Liver (tissue), 9 donors: ENCODE data around the gene COL5A1. TPM values are rescaled to one million over a fixed set of nuclear protein-coding genes. Genes with fewer than 3 reads are reported as not detected.

Experiments used
- DNase-seq: peaks from one replicate; pipeline ENCODE4 v3.0.0-alpha.2; 2017; ENCODE audit warnings: low spot score
- H3K27ac ChIP-seq, 2 donors: one replicate each; pipeline ENCODE4 v1.7.0; 2013; ENCODE audit warnings: inconsistent platforms in 2 of 2, low read length in 2 of 2, control low read depth in 1 of 2, low read depth in 1 of 2, mild to moderate bottlenecking in 1 of 2
- H3K27me3 ChIP-seq, 4 donors: one replicate each; pipeline versions ENCODE4 v1.6.1 to v1.7.0; 2013; ENCODE audit warnings: low read length in 3 of 4, inconsistent platforms in 1 of 4, mild to moderate bottlenecking in 1 of 4, moderate library complexity in 1 of 4; ENCODE audit not compliant: control insufficient read depth in 4 of 4, insufficient read depth in 4 of 4
- H3K36me3 ChIP-seq, 4 donors: one replicate each; pipeline versions ENCODE4 v1.6.1 to v1.7.0; 2013; ENCODE audit warnings: low read length in 3 of 4, mild to moderate bottlenecking in 3 of 4, low read depth in 1 of 4, moderate library complexity in 1 of 4; ENCODE audit not compliant: control insufficient read depth in 4 of 4, insufficient read depth in 3 of 4
- H3K4me1 ChIP-seq, 4 donors: one replicate each; pipeline versions ENCODE4 v1.6.1 to v1.7.0; 2013; ENCODE audit warnings: low read length in 3 of 4, mild to moderate bottlenecking in 3 of 4, moderate library complexity in 1 of 4; ENCODE audit not compliant: control insufficient read depth in 4 of 4, insufficient read depth in 4 of 4
- H3K4me3 ChIP-seq, 3 donors: one replicate each; pipeline versions ENCODE4 v1.6.1 to v1.7.0; 2013; ENCODE audit warnings: low read length in 3 of 3, control low read depth in 1 of 3, low read depth in 1 of 3, mild to moderate bottlenecking in 1 of 3
- H3K9ac ChIP-seq, 2 donors: one replicate each; pipeline ENCODE4 v1.7.0; 2013; ENCODE audit warnings: low read length in 2 of 2, mild to moderate bottlenecking in 2 of 2, moderate library complexity in 2 of 2, control low read depth in 1 of 2, low read depth in 1 of 2
- H3K9me3 ChIP-seq, 4 donors: one replicate each; pipeline versions ENCODE4 v1.6.1 to v1.7.0; 2013; ENCODE audit warnings: low read length in 3 of 4; ENCODE audit not compliant: control insufficient read depth in 4 of 4
- ATF3 ChIP-seq: IDR thresholded peaks from 2 replicates; pipeline ENCODE4 v1.6.1; 2016; ENCODE audit warnings: antibody characterized with exemption
- EGR1 ChIP-seq, 2 donors: IDR thresholded peaks; 2 replicates each; pipeline ENCODE4 v1.6.1; 2016 to 2018; ENCODE audit warnings: antibody characterized with exemption in 2 of 2, low read depth in 2 of 2
- FOXA1 ChIP-seq: IDR thresholded peaks from 2 replicates; pipeline ENCODE4 v1.6.1; 2016; ENCODE audit warnings: antibody characterized with exemption
- FOXA2 ChIP-seq: IDR thresholded peaks from 2 replicates; pipeline ENCODE4 v1.6.1; 2016; ENCODE audit warnings: antibody characterized with exemption
- GABPA ChIP-seq, 2 donors: IDR thresholded peaks in 1 of 2; conservative IDR thresholded peaks in 1 of 2; 2 replicates each; pipeline ENCODE4 v1.6.1; 2016; ENCODE audit warnings: antibody characterized with exemption in 2 of 2, mild to moderate bottlenecking in 1 of 2, moderate library complexity in 1 of 2
- HNF4A ChIP-seq, 2 donors: conservative IDR thresholded peaks; 2 replicates each; pipeline ENCODE4 v1.6.1; 2016; ENCODE audit warnings: antibody characterized with exemption in 2 of 2, mild to moderate bottlenecking in 2 of 2
- HNF4G ChIP-seq: IDR thresholded peaks from 2 replicates; pipeline ENCODE4 v1.6.1; 2016; ENCODE audit warnings: antibody characterized with exemption
- JUND ChIP-seq, 2 donors: IDR thresholded peaks; 2 replicates each; pipeline ENCODE4 v1.6.1; 2016; ENCODE audit warnings: antibody characterized with exemption in 2 of 2
- NR2F2 ChIP-seq: IDR thresholded peaks from 2 replicates; pipeline ENCODE4 v1.6.1; 2016; ENCODE audit warnings: antibody characterized with exemption
- RAD21 ChIP-seq, 2 donors: IDR thresholded peaks; 2 replicates each; pipeline ENCODE4 v1.6.1; 2016; ENCODE audit warnings: antibody characterized with exemption in 2 of 2, mild to moderate bottlenecking in 2 of 2
- REST ChIP-seq: IDR thresholded peaks from 2 replicates; pipeline ENCODE4 v1.6.1; 2016; ENCODE audit warnings: antibody characterized with exemption, mild to moderate bottlenecking
- RXRA ChIP-seq, 2 donors: IDR thresholded peaks; 2 replicates each; pipeline ENCODE4 v1.6.1; 2017 to 2018; ENCODE audit warnings: antibody characterized with exemption in 2 of 2, mild to moderate bottlenecking in 1 of 2
- SP1 ChIP-seq: IDR thresholded peaks from 2 replicates; pipeline ENCODE4 v1.6.1; 2018; ENCODE audit warnings: antibody characterized with exemption, mild to moderate bottlenecking
- YY1 ChIP-seq: IDR thresholded peaks from 2 replicates; pipeline ENCODE4 v1.6.1; 2016; ENCODE audit warnings: antibody characterized with exemption, mild to moderate bottlenecking
- WGBS: extraction: QIAGEN DNeasy Blood & Tissue Kit; methylation state at CpG from one replicate; pipeline ENCODE4 v1.1.7; 2013; 5-methylcytosine and 5-hydroxymethylcytosine counted together
- polyA plus RNA-seq, 2 donors: library from polyadenylated mRNA; stranded (reverse) in 1 of 2; unstranded in 1 of 2; fragments of 200-250 nt in 1 of 2; fragments of >200 nt in 1 of 2; fragmentation: Nextera tagmentation in 1 of 2; extraction: Ambion mirVana in 1 of 2; gene quantifications; one replicate each; pipeline versions ENCODE4 v1.2.1 to v1.2.3, GENCODE V29; 2013 to 2015
- total RNA-seq, 2 donors: library from RNA; depleted of rRNA; stranded (reverse); fragments of >200 nt; gene quantifications; one replicate each; pipeline ENCODE4 v1.2.3, GENCODE V29; 2014
- TF ChIP-seq, protein P1 (sequence below): IDR thresholded peaks from 2 replicates; pipeline ENCODE4 v1.6.1; 2016; ENCODE audit warnings: antibody characterized with exemption
- TF ChIP-seq, protein P2 (sequence below): IDR thresholded peaks from 2 replicates; pipeline ENCODE4 v1.6.1; 2016; ENCODE audit warnings: antibody characterized with exemption
- TF ChIP-seq, protein P3 (sequence below): fragments of 150-350 bp; IDR thresholded peaks from 2 replicates; pipeline ENCODE4 v1.5.1; 2017; ENCODE audit warnings: improper control_type of control experiment, low read depth, low read length; ENCODE audit not compliant: missing input control
- donor health status: healthy.
- donor health status: healthy.
- donor health status: healthy.
- donor health status: healthy.
- donor health status: healthy.

The COL5A1 gene
- total and polyA plus RNA-seq, 4 donors: 0.67 to 15.6 (median 11.2) TPM

DNA sequence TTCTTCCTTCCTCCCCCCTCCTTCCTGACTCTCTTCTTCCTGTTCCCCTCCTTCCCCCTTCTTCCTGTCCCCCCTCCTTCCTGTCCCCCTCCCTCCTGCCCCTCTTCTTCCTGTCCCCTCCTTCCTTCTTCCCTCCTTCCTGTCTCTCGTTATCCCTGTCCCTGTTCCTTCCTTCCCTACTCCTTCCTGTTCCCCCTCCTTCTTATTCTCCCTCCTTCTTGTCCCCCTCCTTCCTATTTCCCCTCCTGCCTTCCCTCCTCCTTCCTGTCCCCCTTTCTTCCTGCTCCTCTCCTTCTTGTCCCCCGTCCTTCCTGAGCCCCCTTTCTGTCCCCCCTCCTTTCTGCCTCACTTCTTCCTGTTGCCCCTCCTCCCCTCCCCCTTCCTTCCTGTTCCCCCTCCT lies 70.6 kb downstream of the COL5A1 start:
- no peaks in the 10 kb centered on the region for H3K4me1 ChIP-seq
- 45% methylated on average over 2 of the region's 2 CpGs for WGBS
- no peak for TF ChIP-seq ATF3
- no peak for TF ChIP-seq NR2F2
- TF ChIP-seq HNF4A (conservative IDR thresholded peaks at IDR 0.05): no peak
- no peak for TF ChIP-seq SP1
- TF ChIP-seq, protein P1, sequence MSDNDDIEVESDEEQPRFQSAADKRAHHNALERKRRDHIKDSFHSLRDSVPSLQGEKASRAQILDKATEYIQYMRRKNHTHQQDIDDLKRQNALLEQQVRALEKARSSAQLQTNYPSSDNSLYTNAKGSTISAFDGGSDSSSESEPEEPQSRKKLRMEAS: no peak
- no peak for TF ChIP-seq YY1
- TF ChIP-seq, protein P2, sequence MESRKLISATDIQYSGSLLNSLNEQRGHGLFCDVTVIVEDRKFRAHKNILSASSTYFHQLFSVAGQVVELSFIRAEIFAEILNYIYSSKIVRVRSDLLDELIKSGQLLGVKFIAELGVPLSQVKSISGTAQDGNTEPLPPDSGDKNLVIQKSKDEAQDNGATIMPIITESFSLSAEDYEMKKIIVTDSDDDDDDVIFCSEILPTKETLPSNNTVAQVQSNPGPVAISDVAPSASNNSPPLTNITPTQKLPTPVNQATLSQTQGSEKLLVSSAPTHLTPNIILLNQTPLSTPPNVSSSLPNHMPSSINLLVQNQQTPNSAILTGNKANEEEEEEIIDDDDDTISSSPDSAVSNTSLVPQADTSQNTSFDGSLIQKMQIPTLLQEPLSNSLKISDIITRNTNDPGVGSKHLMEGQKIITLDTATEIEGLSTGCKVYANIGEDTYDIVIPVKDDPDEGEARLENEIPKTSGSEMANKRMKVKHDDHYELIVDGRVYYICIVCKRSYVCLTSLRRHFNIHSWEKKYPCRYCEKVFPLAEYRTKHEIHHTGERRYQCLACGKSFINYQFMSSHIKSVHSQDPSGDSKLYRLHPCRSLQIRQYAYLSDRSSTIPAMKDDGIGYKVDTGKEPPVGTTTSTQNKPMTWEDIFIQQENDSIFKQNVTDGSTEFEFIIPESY: no peak
- TF ChIP-seq, protein P3, sequence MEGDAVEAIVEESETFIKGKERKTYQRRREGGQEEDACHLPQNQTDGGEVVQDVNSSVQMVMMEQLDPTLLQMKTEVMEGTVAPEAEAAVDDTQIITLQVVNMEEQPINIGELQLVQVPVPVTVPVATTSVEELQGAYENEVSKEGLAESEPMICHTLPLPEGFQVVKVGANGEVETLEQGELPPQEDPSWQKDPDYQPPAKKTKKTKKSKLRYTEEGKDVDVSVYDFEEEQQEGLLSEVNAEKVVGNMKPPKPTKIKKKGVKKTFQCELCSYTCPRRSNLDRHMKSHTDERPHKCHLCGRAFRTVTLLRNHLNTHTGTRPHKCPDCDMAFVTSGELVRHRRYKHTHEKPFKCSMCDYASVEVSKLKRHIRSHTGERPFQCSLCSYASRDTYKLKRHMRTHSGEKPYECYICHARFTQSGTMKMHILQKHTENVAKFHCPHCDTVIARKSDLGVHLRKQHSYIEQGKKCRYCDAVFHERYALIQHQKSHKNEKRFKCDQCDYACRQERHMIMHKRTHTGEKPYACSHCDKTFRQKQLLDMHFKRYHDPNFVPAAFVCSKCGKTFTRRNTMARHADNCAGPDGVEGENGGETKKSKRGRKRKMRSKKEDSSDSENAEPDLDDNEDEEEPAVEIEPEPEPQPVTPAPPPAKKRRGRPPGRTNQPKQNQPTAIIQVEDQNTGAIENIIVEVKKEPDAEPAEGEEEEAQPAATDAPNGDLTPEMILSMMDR: no peak
- TF ChIP-seq RAD21 (IDR thresholded peaks at IDR 0.05): no peak
- TF ChIP-seq FOXA1: no peak
- TF ChIP-seq GABPA (IDR thresholded peaks at IDR 0.05 in 1 of 2, conservative IDR thresholded peaks at IDR 0.05 in 1 of 2): no peak
- TF ChIP-seq EGR1 (IDR thresholded peaks at IDR 0.05; ENCODE audit: low read depth in 2 of 2): no peak
- no peak for TF ChIP-seq HNF4G
- H3K9ac ChIP-seq: no peak overlapping the region
- no peak for DNase-seq
- no peaks in the 10 kb centered on the region for H3K36me3 ChIP-seq
- H3K4me3 ChIP-seq: no peak overlapping the region
- H3K27ac ChIP-seq: no peak overlapping the region
- no peaks in the 10 kb centered on the region for H3K27me3 ChIP-seq
- H3K9me3 ChIP-seq: no peaks in the 10 kb centered on the region

DNA sequence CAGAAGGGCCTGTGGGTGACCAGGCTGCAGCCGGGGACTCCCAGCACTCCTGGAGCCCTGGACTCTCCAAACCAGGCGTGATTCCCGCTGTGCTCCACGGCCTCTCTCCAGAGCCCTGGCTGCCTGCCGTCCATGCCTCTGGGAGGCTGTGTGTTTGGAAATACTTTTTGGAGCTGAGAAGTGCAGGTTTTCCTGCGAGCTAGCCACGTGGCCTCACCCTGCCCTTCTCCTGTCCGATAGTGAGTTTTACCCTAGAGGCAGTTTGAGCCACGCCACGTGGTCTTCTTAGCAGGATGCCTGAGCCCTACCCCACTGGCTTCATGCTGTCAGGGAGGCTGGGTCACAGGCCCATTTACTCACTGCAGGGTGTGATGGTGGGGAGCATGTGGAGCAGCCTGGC lies 71.3 kb downstream of the COL5A1 start:
- no peak for DNase-seq
- Histone ChIP-seq H3K27me3 (no peaks in the 10 kb centered on the region), H3K9ac (no peak overlapping the region), H3K9me3 (no peaks in the 10 kb centered on the region), H3K4me1 (no peaks in the 10 kb centered on the region), H3K36me3 (no peaks in the 10 kb centered on the region), H3K27ac (no peak overlapping the region), H3K4me3 (no peak overlapping the region)
- TF ChIP-seq HNF4A (conservative IDR thresholded peaks at IDR 0.05) (no peak), GABPA (IDR thresholded peaks at IDR 0.05 in 1 of 2, conservative IDR thresholded peaks at IDR 0.05 in 1 of 2) (no peak), RXRA (IDR thresholded peaks at IDR 0.05) (no peak), REST (no peak), FOXA2 (no peak), HNF4G (no peak), EGR1 (IDR thresholded peaks at IDR 0.05; ENCODE audit: low read depth in 2 of 2) (no peak), FOXA1 (no peak), ATF3 (no peak), YY1 (no peak), JUND (IDR thresholded peaks at IDR 0.05) (no peak), SP1 (no peak)
- TF ChIP-seq, protein P3: no peak
- TF ChIP-seq, protein P1: no peak
- TF ChIP-seq, protein P2: no peak
- WGBS: 70% methylated on average over 10 of the region's 10 CpGs
